Uterus (tissue), 2 donors: ENCODE measurements around the gene EMC10.

Source experiments
- POLR2A ChIP-seq, 2 donors: fragments of 450-650 bp; IDR thresholded peaks; one replicate each; pipeline ENCODE4 v1.6.1; 2016; ENCODE audit warnings: antibody characterized with exemption in 2 of 2, mild to moderate bottlenecking in 1 of 2, moderate library complexity in 1 of 2
- TF ChIP-seq, protein P1 (sequence below), 4 experiments: fragments of 200-600 bp in 2 of 4; fragments of 450-650 bp in 2 of 4; sonication (generic) in 2 of 4; IDR thresholded peaks; one replicate each; pipeline ENCODE4 v1.5.1; 2016 to 2019; ENCODE audit warnings: antibody characterized with exemption in 4 of 4, mild to moderate bottlenecking in 2 of 4, moderate library complexity in 1 of 4

DNA sequence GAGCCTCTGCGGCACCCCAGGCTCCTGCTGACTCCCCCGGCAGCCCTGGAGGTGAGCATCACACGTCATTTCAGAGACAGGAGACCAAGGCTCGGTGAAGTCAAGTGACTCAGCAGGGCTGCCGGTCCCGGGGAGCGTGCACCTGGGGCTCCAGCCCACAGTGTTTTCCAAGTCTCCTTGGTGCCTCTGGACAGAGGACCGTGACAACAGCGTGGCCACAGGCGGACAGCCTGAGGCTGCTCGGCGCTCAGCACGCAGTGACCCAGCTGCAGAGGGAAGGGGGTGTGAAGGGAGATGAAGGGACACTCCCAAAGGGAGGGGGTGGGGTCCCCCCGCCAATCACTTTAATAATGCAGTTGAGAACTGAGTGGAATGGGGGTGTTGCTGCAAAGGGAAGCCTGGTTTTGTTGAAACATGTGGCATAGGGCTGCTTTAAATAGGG, 54.9 kb downstream of the EMC10 start:
- TF ChIP-seq, protein P1, sequence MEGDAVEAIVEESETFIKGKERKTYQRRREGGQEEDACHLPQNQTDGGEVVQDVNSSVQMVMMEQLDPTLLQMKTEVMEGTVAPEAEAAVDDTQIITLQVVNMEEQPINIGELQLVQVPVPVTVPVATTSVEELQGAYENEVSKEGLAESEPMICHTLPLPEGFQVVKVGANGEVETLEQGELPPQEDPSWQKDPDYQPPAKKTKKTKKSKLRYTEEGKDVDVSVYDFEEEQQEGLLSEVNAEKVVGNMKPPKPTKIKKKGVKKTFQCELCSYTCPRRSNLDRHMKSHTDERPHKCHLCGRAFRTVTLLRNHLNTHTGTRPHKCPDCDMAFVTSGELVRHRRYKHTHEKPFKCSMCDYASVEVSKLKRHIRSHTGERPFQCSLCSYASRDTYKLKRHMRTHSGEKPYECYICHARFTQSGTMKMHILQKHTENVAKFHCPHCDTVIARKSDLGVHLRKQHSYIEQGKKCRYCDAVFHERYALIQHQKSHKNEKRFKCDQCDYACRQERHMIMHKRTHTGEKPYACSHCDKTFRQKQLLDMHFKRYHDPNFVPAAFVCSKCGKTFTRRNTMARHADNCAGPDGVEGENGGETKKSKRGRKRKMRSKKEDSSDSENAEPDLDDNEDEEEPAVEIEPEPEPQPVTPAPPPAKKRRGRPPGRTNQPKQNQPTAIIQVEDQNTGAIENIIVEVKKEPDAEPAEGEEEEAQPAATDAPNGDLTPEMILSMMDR (IDR thresholded peaks at IDR 0.05) = no peak
- no peak for TF ChIP-seq POLR2A (IDR thresholded peaks at IDR 0.05)
